ENCODE results near the gene INSYN2A. TPM values are rescaled to one million over a fixed set of nuclear protein-coding genes. Genes with fewer than 3 reads are reported as not detected.

The INSYN2A gene
- total and polyA plus RNA-seq, 2 experiments from 2014 or later: 0.28 to 1.3 TPM

DNA sequence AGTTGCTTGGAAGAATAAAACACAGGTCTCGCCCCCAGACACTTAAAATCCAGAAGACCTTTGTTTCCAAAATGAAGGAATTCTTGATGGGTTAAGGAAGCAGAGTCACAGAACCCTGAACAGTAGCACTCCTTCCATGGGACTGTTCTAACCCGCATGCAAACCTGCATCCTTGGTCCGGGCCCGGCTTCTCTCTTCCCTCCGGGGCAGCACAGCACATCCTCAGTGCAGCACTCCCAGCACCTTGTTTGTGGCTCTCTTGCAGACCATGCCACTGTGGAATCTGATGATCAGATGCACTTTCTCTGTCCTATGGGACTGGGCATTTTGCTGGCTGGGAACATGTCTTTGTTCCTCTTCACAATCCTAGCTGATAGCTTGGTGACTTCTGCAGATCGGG is 33.5 kb downstream of the INSYN2A start:
- Histone ChIP-seq H2AFZ (no peak overlapping the region), H3F3A (replicated peaks; ENCODE audit: low read depth) (no peaks in the 10 kb centered on the region), H3K36me3 (ENCODE audit: insufficient read depth) (no peaks in the 10 kb centered on the region), H3K9me2 (ENCODE audit: insufficient read depth) (no peaks in the 10 kb centered on the region), H3K79me2 (replicated peaks; ENCODE audit: insufficient read depth) (no peaks in the 10 kb centered on the region), H3K27me3 (ENCODE audit: insufficient read depth) (no peaks in the 10 kb centered on the region), H3K4me1 (ENCODE audit: insufficient read depth) (no peaks in the 10 kb centered on the region), H4K20me1 (replicated peaks; ENCODE audit: insufficient read depth) (peaks cover 7% of the 10 kb centered on the region; the same call in 1 of the 2 replicates), H3K27ac (ENCODE audit: low read depth) (no peak overlapping the region), H3K4me3 (no peak overlapping the region), H3K4me2 (no peak overlapping the region)
- no peak; the same call in 2 of the 3 replicates for ATAC-seq
- Mint-ChIP-seq H3K4me3 (no peak overlapping the region), H3K27ac (no peak overlapping the region), H3K36me3 (ENCODE audit: low read depth) (no peaks in the 10 kb centered on the region), H3K4me1 (no peaks in the 10 kb centered on the region; the same call in 2 of the 3 replicates), H3K27me3 (ENCODE audit: insufficient read depth, low read depth, poor library complexity) (no peaks in the 10 kb centered on the region), H3K9me3 (no peaks in the 10 kb centered on the region)
- TF ChIP-seq JUNB (IDR thresholded peaks at IDR 0.05; ENCODE audit: unreplicated experiment) (no peak), POLR2AphosphoS5 (IDR thresholded peaks at IDR 0.05; ENCODE audit: low read depth) (no peak), NANOG (IDR thresholded peaks at IDR 0.05; ENCODE audit: borderline replicate concordance) (no peak), ZNF331 (CRISPR knock-in tag; IDR thresholded peaks at IDR 0.05; ENCODE audit: low read depth) (no peak), ETS1 (IDR thresholded peaks at IDR 0.05) (no peak)
- no peak for DNase-seq (ENCODE audit: low spot score)

GRCh38 chr10:127161482-127161881 is 34.9 kb downstream of the INSYN2A start:
- Mint-ChIP-seq H3K4me3 (no peak overlapping the region), H3K36me3 (ENCODE audit: low read depth) (no peaks in the 10 kb centered on the region), H3K4me1 (peaks cover 10% of the 10 kb centered on the region; the same call in 2 of the 3 replicates), H3K9me3 (no peaks in the 10 kb centered on the region), H3K27ac (no peak overlapping the region), H3K27me3 (ENCODE audit: insufficient read depth, low read depth, poor library complexity) (no peaks in the 10 kb centered on the region)
- H3K9me2 ChIP-seq (ENCODE audit: insufficient read depth): no peaks in the 10 kb centered on the region
- H4K20me1 ChIP-seq (replicated peaks; ENCODE audit: insufficient read depth): peaks cover 7% of the 10 kb centered on the region; the same call in 1 of the 2 replicates
- no peak for ATAC-seq
- no peaks in the 10 kb centered on the region for H3F3A ChIP-seq (replicated peaks; ENCODE audit: low read depth)
- no peak overlapping the region for H3K4me3 ChIP-seq
- no peaks in the 10 kb centered on the region for H3K27me3 ChIP-seq (ENCODE audit: insufficient read depth)
- no peaks in the 10 kb centered on the region for H3K79me2 ChIP-seq (replicated peaks; ENCODE audit: insufficient read depth)
- no peak overlapping the region for H2AFZ ChIP-seq
- H3K4me2 ChIP-seq: no peak overlapping the region
- H3K36me3 ChIP-seq (ENCODE audit: insufficient read depth): no peaks in the 10 kb centered on the region
- DNase-seq (ENCODE audit: low spot score): no peak
- H3K4me1 ChIP-seq (ENCODE audit: insufficient read depth): no peaks in the 10 kb centered on the region
- H3K27ac ChIP-seq (ENCODE audit: low read depth): no peak overlapping the region
- TF ChIP-seq JUNB (IDR thresholded peaks at IDR 0.05; ENCODE audit: unreplicated experiment) (no peak), ZNF331 (CRISPR knock-in tag; IDR thresholded peaks at IDR 0.05; ENCODE audit: low read depth) (no peak), NANOG (IDR thresholded peaks at IDR 0.05; ENCODE audit: borderline replicate concordance) (no peak), EZH2phosphoT487 (IDR thresholded peaks at IDR 0.05; ENCODE audit: unreplicated experiment) (no peak), STAT1 (IDR thresholded peaks at IDR 0.05; ENCODE audit: unreplicated experiment) (no peak), POLR2AphosphoS5 (IDR thresholded peaks at IDR 0.05; ENCODE audit: low read depth) (no peak), ZNF114 (CRISPR knock-in tag; IDR thresholded peaks at IDR 0.05) (no peak), CTCF (conservative IDR thresholded peaks at IDR 0.05; ENCODE audit: low read depth in 2 of 2) (no peak), CREB1 (CRISPR knock-in tag; IDR thresholded peaks at IDR 0.05; ENCODE audit: low read depth) (no peak), ETS1 (IDR thresholded peaks at IDR 0.05) (no peak), EZH2 (IDR thresholded peaks at IDR 0.05; ENCODE audit: low read depth, unreplicated experiment) (no peak)
- TF ChIP-seq, protein P1, sequence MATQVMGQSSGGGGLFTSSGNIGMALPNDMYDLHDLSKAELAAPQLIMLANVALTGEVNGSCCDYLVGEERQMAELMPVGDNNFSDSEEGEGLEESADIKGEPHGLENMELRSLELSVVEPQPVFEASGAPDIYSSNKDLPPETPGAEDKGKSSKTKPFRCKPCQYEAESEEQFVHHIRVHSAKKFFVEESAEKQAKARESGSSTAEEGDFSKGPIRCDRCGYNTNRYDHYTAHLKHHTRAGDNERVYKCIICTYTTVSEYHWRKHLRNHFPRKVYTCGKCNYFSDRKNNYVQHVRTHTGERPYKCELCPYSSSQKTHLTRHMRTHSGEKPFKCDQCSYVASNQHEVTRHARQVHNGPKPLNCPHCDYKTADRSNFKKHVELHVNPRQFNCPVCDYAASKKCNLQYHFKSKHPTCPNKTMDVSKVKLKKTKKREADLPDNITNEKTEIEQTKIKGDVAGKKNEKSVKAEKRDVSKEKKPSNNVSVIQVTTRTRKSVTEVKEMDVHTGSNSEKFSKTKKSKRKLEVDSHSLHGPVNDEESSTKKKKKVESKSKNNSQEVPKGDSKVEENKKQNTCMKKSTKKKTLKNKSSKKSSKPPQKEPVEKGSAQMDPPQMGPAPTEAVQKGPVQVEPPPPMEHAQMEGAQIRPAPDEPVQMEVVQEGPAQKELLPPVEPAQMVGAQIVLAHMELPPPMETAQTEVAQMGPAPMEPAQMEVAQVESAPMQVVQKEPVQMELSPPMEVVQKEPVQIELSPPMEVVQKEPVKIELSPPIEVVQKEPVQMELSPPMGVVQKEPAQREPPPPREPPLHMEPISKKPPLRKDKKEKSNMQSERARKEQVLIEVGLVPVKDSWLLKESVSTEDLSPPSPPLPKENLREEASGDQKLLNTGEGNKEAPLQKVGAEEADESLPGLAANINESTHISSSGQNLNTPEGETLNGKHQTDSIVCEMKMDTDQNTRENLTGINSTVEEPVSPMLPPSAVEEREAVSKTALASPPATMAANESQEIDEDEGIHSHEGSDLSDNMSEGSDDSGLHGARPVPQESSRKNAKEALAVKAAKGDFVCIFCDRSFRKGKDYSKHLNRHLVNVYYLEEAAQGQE (IDR thresholded peaks at IDR 0.05; ENCODE audit: unreplicated experiment): no peak

Measured in GM23338 (cell line).